GM18909 (cell line): ENCODE measurements around the gene RASAL1.

Experiments
- ATAC-seq: cut with Tn5 transposase; IDR thresholded peaks from one replicate; pipeline ENCODE4 v1.9.1; 2021; ENCODE audit warnings: mild to moderate bottlenecking; ENCODE audit not compliant: unreplicated experiment, poor library complexity

Gene RASAL1

GRCh38 chr12:113062502-113063395 is 72.8 kb downstream of the RASAL1 start:
- ATAC-seq = no peak

GRCh38 chr12:113061061-113061694 is 74.4 kb downstream of the RASAL1 start:
- ATAC-seq = no peak

- no peak for ATAC-seq
These were observed 75.1 kb downstream of the RASAL1 start for GRCh38 chr12:113060336-113060960.

GRCh38 chr12:113059071-113059595 is 76.4 kb downstream of the RASAL1 start:
- ATAC-seq = no peak

- no peak for ATAC-seq
These were observed 77.0 kb downstream of the RASAL1 start for GRCh38 chr12:113058553-113058952.

- no peak for ATAC-seq
These were observed 77.7 kb downstream of the RASAL1 start for GRCh38 chr12:113057565-113058485.

GRCh38 chr12:113056631-113057488 is 78.7 kb downstream of the RASAL1 start, which contains the start of gene DTX1:
Gene DTX1 (plus strand): TSS chr12:113056730. CDS start chr12:113058193, 1,463 bp downstream.
- no peak for ATAC-seq

- ATAC-seq = no peak
These were observed 79.3 kb downstream of the RASAL1 start for GRCh38 chr12:113056381-113056630.

GRCh38 chr12:113055594-113056380 is 79.8 kb downstream of the RASAL1 start:
- no peak for ATAC-seq

- ATAC-seq = no peak
These were observed 80.5 kb downstream of the RASAL1 start for GRCh38 chr12:113054948-113055486.

GRCh38 chr12:113052326-113052725 is 83.2 kb downstream of the RASAL1 start:
- no peak for ATAC-seq

GRCh38 chr12:113051759-113052158 is 83.8 kb downstream of the RASAL1 start:
- ATAC-seq = no peak

- no peak for ATAC-seq
These were observed 84.8 kb downstream of the RASAL1 start for GRCh38 chr12:113050795-113051194.

GRCh38 chr12:113049976-113050742 is 85.4 kb downstream of the RASAL1 start:
- no peak for ATAC-seq
